Thyroid gland (tissue), 4 donors: Measurements from ENCODE around the gene RASA3. TPM values are rescaled to one million over a fixed set of nuclear protein-coding genes. Genes with fewer than 3 reads are reported as not detected.

Experiments
- DNase-seq, 2 donors: peaks; one replicate each; pipeline ENCODE4 v3.0.0-alpha.2; 2019
- H3K27ac ChIP-seq, 3 donors: fragments of 200-600 bp; sonication (generic); 1 replicate in 2 of 3; 2 replicates in 1 of 3; pipeline ENCODE4 v1.5.1; 2016 to 2019; ENCODE audit warnings: mild to moderate bottlenecking in 1 of 3, moderate library complexity in 1 of 3
- H3K27me3 ChIP-seq: fragments of 200-600 bp; sonication (generic); one replicate; pipeline ENCODE4 v1.5.1; 2019
- H3K36me3 ChIP-seq, 2 donors: fragments of 200-600 bp; sonication (generic); one replicate each; pipeline ENCODE4 v1.5.1; 2016 to 2019
- H3K4me1 ChIP-seq, 2 donors: fragments of 200-600 bp; sonication (generic); one replicate each; pipeline ENCODE4 v1.5.1; 2017 to 2019
- H3K4me3 ChIP-seq, 3 donors: fragments of 200-600 bp; sonication (generic); replicated peaks in 1 of 3; 1 replicate in 2 of 3; 2 replicates in 1 of 3; pipeline ENCODE4 v1.5.1; 2016; ENCODE audit warnings: mild to moderate bottlenecking in 1 of 3
- H3K9me3 ChIP-seq: fragments of 200-600 bp; sonication (generic); one replicate; pipeline ENCODE4 v1.5.1; 2017
- POLR2A ChIP-seq, 2 donors: fragments of 450-650 bp; IDR thresholded peaks; one replicate each; pipeline ENCODE4 v1.6.1; 2017; ENCODE audit warnings: antibody characterized with exemption in 2 of 2, mild to moderate bottlenecking in 2 of 2, moderate library complexity in 1 of 2
- WGBS, 2 donors: methylation state at CpG; one replicate each; pipeline ENCODE4 v1.1.5; 2017; 5-methylcytosine and 5-hydroxymethylcytosine counted together
- intact Hi-C: fragments of 100-400 bp; cut with DNase I; formaldehyde crosslinking; loops from one replicate; pipeline ENCODE4 v1.15.1; 2023
- total RNA-seq, 4 donors: library from RNA; depleted of rRNA; stranded (reverse); fragments of >200 nt; gene quantifications; one replicate each; pipeline ENCODE4 v1.2.3, GENCODE V29; 2016
- TF ChIP-seq, protein P1 (sequence below), 6 experiments: fragments of 200-600 bp in 3 of 6; fragments of 450-650 bp in 3 of 6; sonication (generic) in 3 of 6; IDR thresholded peaks; one replicate each; pipeline ENCODE4 v1.5.1; 2016 to 2019; ENCODE audit warnings: antibody characterized with exemption in 6 of 6, mild to moderate bottlenecking in 2 of 6, inconsistent platforms in 1 of 6, moderate library complexity in 1 of 6

Gene RASA3
- total RNA-seq, 4 donors from 2014 or later: 22.3 to 32.3 (median 25.5) TPM

DNA sequence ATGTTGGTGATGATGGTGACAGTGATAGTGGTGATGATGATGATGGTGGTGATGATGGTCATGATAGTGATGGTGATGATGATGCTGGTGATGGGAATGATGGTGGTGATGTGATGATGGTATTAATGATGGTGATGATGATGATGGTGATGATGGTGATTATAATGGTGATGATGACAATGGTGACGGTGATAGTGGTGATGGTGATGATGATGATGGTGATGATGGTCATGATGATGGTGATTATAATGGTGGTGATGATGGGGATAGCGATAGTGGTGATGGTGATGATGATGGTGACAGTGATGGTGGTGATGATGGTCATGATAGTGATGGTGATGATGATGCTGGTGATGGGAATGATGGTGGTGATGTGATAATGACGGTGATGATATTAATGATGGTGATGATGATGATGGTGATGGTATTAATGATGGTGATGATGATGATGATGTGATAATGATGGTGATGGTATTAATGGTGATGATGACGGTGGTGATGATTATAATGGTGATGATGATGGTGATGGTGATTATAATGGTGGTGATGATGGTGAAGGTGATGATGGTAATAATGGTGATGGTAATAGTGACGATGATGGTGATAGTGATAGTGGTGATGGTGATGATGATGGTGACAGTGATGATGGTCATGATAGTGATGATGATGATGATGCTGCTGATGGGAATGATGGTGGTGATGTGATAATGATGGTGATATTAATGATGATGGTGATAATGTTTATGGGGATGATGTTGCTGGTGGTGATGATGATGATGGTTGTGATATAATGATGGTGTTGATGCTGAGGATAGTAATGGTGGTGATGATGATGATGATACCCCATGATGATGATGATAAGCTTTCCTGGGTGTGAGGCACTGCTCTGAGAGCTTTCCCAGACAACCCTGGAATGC lies 166.2 kb downstream of the RASA3 start:
- WGBS, 2 donors: 95 to 99% methylated on average over 5 of the region's 5 CpGs
- TF ChIP-seq, protein P1, sequence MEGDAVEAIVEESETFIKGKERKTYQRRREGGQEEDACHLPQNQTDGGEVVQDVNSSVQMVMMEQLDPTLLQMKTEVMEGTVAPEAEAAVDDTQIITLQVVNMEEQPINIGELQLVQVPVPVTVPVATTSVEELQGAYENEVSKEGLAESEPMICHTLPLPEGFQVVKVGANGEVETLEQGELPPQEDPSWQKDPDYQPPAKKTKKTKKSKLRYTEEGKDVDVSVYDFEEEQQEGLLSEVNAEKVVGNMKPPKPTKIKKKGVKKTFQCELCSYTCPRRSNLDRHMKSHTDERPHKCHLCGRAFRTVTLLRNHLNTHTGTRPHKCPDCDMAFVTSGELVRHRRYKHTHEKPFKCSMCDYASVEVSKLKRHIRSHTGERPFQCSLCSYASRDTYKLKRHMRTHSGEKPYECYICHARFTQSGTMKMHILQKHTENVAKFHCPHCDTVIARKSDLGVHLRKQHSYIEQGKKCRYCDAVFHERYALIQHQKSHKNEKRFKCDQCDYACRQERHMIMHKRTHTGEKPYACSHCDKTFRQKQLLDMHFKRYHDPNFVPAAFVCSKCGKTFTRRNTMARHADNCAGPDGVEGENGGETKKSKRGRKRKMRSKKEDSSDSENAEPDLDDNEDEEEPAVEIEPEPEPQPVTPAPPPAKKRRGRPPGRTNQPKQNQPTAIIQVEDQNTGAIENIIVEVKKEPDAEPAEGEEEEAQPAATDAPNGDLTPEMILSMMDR (IDR thresholded peaks at IDR 0.05): no peak
- no peak for TF ChIP-seq POLR2A (IDR thresholded peaks at IDR 0.05)
- intact Hi-C loops: no loop called here
- Histone ChIP-seq H3K27me3 (no peaks in the 10 kb centered on the region), H3K4me1 (peaks cover 20 to 28% of the 10 kb centered on the region in 2 donors), H3K36me3 (no peaks in the 10 kb centered on the region), H3K27ac (no peak overlapping the region), H3K9me3 (no peaks in the 10 kb centered on the region), H3K4me3 (no peak overlapping the region)
- DNase-seq: no peak

DNA sequence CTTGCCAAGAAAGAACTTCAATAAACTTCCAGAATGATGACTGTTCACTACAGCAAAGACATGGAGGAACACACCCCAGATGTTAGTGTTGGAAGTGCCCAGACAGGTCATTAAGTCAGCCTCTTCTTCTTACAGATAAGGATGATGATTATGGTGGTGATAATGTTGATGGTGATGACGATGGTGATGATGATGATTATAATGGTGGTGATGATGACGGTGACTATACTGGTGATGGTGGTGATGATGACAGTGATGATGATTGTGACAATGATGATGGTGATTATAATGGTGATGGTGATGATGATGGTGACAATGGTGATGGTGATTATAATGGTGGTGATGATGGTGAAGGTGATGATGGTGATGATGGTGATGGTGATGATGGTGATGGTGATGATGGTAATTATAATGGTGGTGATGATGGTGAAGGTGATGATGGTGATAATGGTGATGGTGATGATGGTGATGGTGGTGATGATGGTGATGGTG lies 167.0 kb downstream of the RASA3 start:
- intact Hi-C loops: no loop called here
- Histone ChIP-seq H3K4me3 (no peak overlapping the region), H3K36me3 (no peaks in the 10 kb centered on the region), H3K27me3 (no peaks in the 10 kb centered on the region), H3K27ac (no peak overlapping the region), H3K4me1 (peaks cover 18 to 23% of the 10 kb centered on the region in 2 donors), H3K9me3 (no peaks in the 10 kb centered on the region)
- WGBS, 2 donors: 92 to 94% methylated on average over 2 of the region's 2 CpGs
- TF ChIP-seq, protein P1 (IDR thresholded peaks at IDR 0.05): no peak
- no peak for TF ChIP-seq POLR2A (IDR thresholded peaks at IDR 0.05)
- no peak for DNase-seq

- DNase-seq: no peak
- H3K4me1 ChIP-seq: peaks cover 11 to 18% of the 10 kb centered on the region in 2 donors
Measured at GRCh38 chr13:113964251-113964995, 168.0 kb downstream of the RASA3 start.

DNA sequence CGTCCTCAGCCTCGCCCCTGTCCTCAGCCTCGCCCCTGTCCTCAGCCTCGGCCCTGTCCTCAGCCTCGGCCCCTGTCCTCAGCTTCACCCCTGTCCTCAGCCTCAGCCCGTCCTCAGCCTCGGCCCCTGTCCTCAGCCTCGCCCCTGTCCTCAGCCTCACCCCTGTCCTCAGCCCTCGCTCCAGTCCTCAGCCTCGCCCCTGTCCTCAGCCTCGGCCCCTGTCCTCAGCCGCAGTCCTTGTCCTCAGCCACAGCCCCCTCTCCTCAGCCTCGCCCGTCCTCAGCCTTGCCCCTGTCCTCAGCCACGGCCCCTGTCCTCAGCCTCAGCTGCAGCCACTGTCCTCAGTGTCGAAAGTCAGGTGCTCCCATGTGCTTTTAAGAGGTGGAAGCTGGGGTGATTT lies 169.0 kb downstream of the RASA3 start:
- Histone ChIP-seq H3K9me3 (no peaks in the 10 kb centered on the region), H3K27me3 (no peaks in the 10 kb centered on the region), H3K4me3 (no peak overlapping the region), H3K36me3 (no peaks in the 10 kb centered on the region), H3K27ac (no peak overlapping the region), H3K4me1 (peaks cover 5 to 9% of the 10 kb centered on the region in 2 donors)
- DNase-seq: no peak
- intact Hi-C loops: no loop called here
- TF ChIP-seq, protein P1 (IDR thresholded peaks at IDR 0.05): no peak
- 97% methylated on average over 16 of the region's 16 CpGs for WGBS, 2 donors

More at GRCh38 chr13:113964251-113964995, 168.0 kb downstream of the RASA3 start:
- intact Hi-C loops: no loop called here
- WGBS, 2 donors: 93 to 96% methylated on average over 15 to 21 of the region's 21 CpGs
- Histone ChIP-seq H3K27ac (no peak overlapping the region), H3K27me3 (no peaks in the 10 kb centered on the region), H3K36me3 (no peaks in the 10 kb centered on the region), H3K9me3 (no peaks in the 10 kb centered on the region), H3K4me3 (no peak overlapping the region)
- TF ChIP-seq, protein P1 (IDR thresholded peaks at IDR 0.05): no peak
- no peak for TF ChIP-seq POLR2A (IDR thresholded peaks at IDR 0.05)
